WERI-Rb-1 (cell line): Measurements from ENCODE around the gene LRRC66.

Source experiments
- DNase-seq: peaks from one replicate; pipeline ENCODE4 v3.0.0-alpha.2; 2020
- H3K27ac ChIP-seq: fragments of 250-450 bp; sonication (Bioruptor Pico); 2 replicates; pipeline ENCODE4 v1.5.1; 2020; ENCODE audit warnings: mild to moderate bottlenecking, moderate library complexity
- H3K27me3 ChIP-seq: fragments of 250-450 bp; sonication (Bioruptor Pico); 2 replicates; pipeline ENCODE4 v1.5.1; 2021; ENCODE audit warnings: mild to moderate bottlenecking, low read depth, moderate library complexity; ENCODE audit not compliant: insufficient read depth, severe bottlenecking
- H3K36me3 ChIP-seq: fragments of 250-450 bp; sonication (Bioruptor Pico); 2 replicates; pipeline ENCODE4 v1.5.1; 2020; ENCODE audit warnings: mild to moderate bottlenecking, moderate library complexity
- H3K4me3 ChIP-seq: 2 replicates; pipeline ENCODE4 v1.5.1; 2011; ENCODE audit warnings: low read depth, mild to moderate bottlenecking, control low read depth, low read length
- H3K9me3 ChIP-seq: fragments of 250-450 bp; sonication (Bioruptor Pico); 2 replicates; pipeline ENCODE4 v1.5.1; 2021; ENCODE audit warnings: mild to moderate bottlenecking, moderate library complexity; ENCODE audit not compliant: severe bottlenecking
- TF ChIP-seq, protein P1 (sequence below): IDR thresholded peaks from 2 replicates; pipeline ENCODE4 v1.5.1; 2011; ENCODE audit warnings: low read depth, mild to moderate bottlenecking, control low read depth, inconsistent platforms, low read length

Gene LRRC66

DNA sequence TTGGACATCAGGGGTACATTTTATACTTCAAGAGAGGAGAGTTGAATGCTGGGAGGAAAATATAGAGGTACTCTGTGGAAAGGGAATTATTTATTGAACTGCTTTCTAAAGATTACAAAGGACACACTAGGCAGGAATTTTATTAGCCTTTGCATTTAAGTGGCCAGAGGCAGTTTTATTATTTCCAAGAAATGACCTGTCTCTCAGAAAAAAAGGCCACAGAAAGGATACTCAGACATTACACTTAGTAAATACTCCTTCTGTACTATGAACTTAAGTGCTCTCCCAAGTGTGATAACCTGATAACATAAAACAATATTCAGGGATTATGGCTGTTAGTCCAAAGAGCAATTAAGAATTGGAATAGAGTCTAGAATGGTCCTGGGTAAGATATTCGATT is 7.5 kb downstream of the LRRC66 start:
- DNase-seq: no peak
- Histone ChIP-seq H3K36me3 (no peaks in the 10 kb centered on the region), H3K9me3 (no peaks in the 10 kb centered on the region), H3K27ac (no peak overlapping the region), H3K4me3 (no peak overlapping the region), H3K27me3 (no peaks in the 10 kb centered on the region)
- TF ChIP-seq, protein P1, sequence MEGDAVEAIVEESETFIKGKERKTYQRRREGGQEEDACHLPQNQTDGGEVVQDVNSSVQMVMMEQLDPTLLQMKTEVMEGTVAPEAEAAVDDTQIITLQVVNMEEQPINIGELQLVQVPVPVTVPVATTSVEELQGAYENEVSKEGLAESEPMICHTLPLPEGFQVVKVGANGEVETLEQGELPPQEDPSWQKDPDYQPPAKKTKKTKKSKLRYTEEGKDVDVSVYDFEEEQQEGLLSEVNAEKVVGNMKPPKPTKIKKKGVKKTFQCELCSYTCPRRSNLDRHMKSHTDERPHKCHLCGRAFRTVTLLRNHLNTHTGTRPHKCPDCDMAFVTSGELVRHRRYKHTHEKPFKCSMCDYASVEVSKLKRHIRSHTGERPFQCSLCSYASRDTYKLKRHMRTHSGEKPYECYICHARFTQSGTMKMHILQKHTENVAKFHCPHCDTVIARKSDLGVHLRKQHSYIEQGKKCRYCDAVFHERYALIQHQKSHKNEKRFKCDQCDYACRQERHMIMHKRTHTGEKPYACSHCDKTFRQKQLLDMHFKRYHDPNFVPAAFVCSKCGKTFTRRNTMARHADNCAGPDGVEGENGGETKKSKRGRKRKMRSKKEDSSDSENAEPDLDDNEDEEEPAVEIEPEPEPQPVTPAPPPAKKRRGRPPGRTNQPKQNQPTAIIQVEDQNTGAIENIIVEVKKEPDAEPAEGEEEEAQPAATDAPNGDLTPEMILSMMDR: no peak

DNA sequence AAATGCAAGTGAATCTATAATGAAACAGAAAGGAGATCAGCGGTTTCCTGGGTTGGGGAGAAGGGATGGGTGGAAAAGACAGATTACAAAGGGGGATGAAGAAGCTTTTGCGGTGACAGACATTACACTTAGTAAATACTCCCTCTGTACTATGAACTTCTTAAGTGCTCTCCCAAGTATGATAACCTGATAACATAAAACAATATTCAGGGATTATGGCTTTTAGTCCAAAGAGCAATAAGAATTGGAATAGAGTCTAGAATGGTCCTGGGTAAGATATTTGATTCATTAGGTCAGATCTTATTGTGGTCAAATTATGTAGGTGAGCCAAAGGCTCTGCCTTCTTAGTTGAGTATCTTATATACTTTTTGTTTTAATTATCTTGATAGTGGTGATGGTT is 9.2 kb downstream of the LRRC66 start:
- TF ChIP-seq, protein P1: no peak
- Histone ChIP-seq H3K27me3 (no peaks in the 10 kb centered on the region), H3K27ac (no peak overlapping the region), H3K36me3 (no peaks in the 10 kb centered on the region), H3K9me3 (no peaks in the 10 kb centered on the region), H3K4me3 (no peak overlapping the region)
- no peak for DNase-seq

DNA sequence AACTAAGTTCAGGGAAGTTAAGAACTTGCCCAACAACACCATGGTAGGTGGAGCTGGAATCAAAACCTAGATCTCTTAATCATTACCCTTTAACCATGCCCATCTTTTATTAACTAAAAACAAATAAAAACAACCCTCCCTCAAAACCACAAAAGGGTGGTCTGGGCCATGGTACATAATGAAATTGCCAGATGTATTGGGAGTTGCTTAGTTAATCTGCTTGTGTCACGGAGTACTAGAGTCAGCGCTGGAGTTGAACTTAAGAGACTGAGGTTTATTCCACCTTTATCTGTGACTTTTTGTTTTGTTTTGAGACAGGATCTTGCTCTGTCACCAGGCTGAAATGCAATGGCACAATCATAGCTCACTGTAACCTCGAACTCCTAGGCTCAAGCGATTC is 13.3 kb downstream of the LRRC66 start:
- Histone ChIP-seq H3K36me3 (no peaks in the 10 kb centered on the region), H3K27me3 (peaks cover 3% of the 10 kb centered on the region), H3K4me3 (no peak overlapping the region), H3K27ac (no peak overlapping the region), H3K9me3 (no peaks in the 10 kb centered on the region)
- TF ChIP-seq, protein P1: no peak
- no peak for DNase-seq

DNA sequence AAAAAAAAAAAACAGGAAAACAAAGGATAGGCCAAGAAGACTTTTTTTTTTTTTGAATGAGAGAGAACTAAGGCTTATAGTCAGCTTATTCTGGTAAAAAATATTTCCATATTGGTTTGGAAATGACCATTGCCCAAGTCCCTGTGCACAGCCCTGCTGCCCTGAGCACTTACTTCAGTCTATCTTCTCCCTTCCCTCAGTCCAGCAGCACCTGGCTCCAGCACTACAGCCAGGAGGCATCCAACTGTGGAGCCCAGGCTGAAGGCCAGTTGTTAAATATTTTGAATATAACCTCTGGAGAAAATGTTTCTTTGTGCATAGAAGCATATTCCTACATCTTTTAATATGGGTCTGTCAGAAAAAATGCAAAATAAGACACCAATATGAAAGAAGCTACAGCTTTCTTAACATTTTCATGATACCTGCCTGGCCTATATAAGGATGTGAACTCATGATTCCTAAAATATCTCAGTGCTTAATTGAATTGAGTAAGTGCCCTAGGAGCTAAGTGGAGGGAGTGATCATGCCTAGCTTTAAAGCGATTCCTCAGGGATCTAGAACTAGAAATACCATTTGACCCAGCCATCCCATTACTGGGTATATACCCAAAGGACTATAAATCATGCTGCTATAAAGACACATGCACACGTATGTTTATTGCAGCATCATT is 14.4 kb downstream of the LRRC66 start:
- Histone ChIP-seq H3K27me3 (peaks cover 7% of the 10 kb centered on the region), H3K9me3 (no peaks in the 10 kb centered on the region), H3K27ac (no peak overlapping the region), H3K36me3 (no peaks in the 10 kb centered on the region), H3K4me3 (no peak overlapping the region)
- TF ChIP-seq, protein P1: no peak
- no peak for DNase-seq

DNA sequence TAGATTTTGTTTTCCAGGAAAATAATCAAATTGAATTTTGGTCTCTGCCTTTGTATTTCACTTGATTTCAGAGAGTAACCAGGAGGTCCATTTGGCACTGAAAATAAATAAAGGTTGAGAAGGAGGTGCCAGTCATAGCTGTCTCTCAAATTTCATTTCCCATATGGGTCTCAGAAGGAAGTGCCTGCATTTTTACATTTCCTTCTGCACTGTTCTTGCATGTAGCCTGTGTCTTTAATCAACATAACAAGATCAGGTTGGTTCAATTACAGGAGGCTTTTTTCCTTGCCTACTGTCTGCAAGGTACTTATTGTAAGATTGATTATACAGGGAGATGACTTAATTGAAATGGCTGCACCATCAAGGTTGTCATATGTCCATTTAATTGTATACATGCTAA is 15.7 kb downstream of the LRRC66 start:
- H3K27ac ChIP-seq: no peak overlapping the region
- no peaks in the 10 kb centered on the region for H3K36me3 ChIP-seq
- no peak for DNase-seq
- TF ChIP-seq, protein P1: no peak
- H3K27me3 ChIP-seq: peaks cover 11% of the 10 kb centered on the region
- H3K9me3 ChIP-seq: no peaks in the 10 kb centered on the region
- no peak overlapping the region for H3K4me3 ChIP-seq

DNA sequence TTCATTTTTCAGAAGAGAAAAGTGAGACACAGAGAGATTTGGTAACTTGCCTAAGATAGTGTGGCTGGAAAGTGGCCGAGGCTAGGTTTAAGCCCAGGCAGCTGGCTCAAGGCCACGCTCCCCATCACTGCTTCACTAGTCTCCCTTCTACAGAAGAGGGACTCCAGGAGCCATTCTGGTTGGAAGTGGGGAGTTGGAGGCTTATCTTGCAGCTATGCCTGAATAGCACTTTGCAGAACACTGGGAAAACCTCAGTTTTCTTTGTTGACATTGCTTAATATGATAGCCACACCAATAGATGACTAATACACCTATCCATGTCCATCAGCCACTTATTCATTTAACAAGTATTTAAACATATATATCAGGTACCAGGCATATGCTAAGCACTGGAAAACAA is 18.5 kb downstream of the LRRC66 start:
- Histone ChIP-seq H3K36me3 (no peaks in the 10 kb centered on the region), H3K27me3 (peaks cover 31% of the 10 kb centered on the region), H3K4me3 (no peak overlapping the region), H3K27ac (no peak overlapping the region), H3K9me3 (no peaks in the 10 kb centered on the region)
- TF ChIP-seq, protein P1: no peak
- no peak for DNase-seq
